IPS-18a (cell line): Measurements from ENCODE around the gene TMEM132C.

ENCODE experiments used
- H3K27ac ChIP-seq: one replicate; pipeline ENCODE4 v1.5.1; 2013; ENCODE audit warnings: low read length
- H3K27me3 ChIP-seq: one replicate; pipeline ENCODE4 v1.6.1; 2013; ENCODE audit warnings: mild to moderate bottlenecking, low read length; ENCODE audit not compliant: control insufficient read depth, insufficient read depth
- H3K36me3 ChIP-seq: one replicate; pipeline ENCODE4 v1.6.1; 2013; ENCODE audit warnings: low read depth, low read length; ENCODE audit not compliant: control insufficient read depth
- H3K4me1 ChIP-seq: one replicate; pipeline ENCODE4 v1.6.1; 2013; ENCODE audit warnings: low read depth, low read length; ENCODE audit not compliant: control insufficient read depth
- H3K4me3 ChIP-seq: one replicate; pipeline ENCODE4 v1.5.1; 2013; ENCODE audit warnings: low read length
- H3K9ac ChIP-seq: one replicate; pipeline ENCODE4 v1.6.1; 2013; ENCODE audit warnings: mild to moderate bottlenecking, low read length, moderate library complexity
- H3K9me3 ChIP-seq: one replicate; pipeline ENCODE4 v1.6.1; 2013; ENCODE audit warnings: low read depth, low read length; ENCODE audit not compliant: control insufficient read depth

The TMEM132C gene

DNA sequence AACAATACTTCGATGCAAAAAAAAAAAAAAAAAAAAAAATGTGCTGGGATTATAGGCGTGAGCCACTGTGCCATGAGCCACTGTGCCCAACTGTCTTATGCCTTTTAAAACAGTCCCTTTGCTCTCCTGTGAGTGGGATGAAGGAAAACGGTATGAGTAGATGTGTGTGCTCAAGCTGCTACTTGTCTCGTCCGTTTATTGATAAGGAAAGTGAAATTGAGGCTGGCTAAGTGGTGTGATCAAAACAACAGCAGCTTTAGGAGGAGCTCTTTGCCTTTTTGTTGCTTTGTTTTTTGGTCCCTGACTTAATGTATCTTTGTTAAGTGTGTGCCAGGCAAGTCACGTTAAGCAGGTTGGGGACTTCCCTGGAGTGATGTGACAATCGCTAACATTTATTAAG lies 275.9 kb downstream of the TMEM132C start:
- Histone ChIP-seq H3K9me3 (peaks cover 8% of the 10 kb centered on the region), H3K27ac (no peak overlapping the region), H3K4me1 (no peaks in the 10 kb centered on the region), H3K27me3 (no peaks in the 10 kb centered on the region), H3K36me3 (no peaks in the 10 kb centered on the region), H3K4me3 (no peak overlapping the region), H3K9ac (no peak overlapping the region)

DNA sequence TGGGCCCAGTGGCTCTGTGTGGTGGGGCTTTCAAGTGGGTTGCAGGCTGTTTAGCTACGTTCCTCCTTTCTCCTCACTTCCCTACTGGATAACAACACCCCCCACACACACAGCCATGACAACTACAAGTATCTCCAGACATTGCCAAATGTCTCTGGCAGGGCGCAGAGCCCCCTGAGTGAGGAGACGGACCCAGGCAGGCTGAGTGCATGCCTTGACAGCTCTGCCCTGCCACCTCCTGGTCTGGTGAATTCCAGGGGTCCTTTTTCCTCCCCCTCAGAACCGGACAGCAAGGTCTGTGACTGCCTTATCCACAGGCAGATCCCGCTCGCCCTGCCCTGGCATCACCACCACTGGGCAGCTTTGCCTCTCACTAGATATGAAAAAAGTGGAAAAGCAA lies 276.5 kb downstream of the TMEM132C start:
- no peak overlapping the region for H3K27ac ChIP-seq
- peaks cover 10% of the 10 kb centered on the region for H3K9me3 ChIP-seq
- no peaks in the 10 kb centered on the region for H3K27me3 ChIP-seq
- no peak overlapping the region for H3K9ac ChIP-seq
- H3K4me1 ChIP-seq: no peaks in the 10 kb centered on the region
- H3K36me3 ChIP-seq: no peaks in the 10 kb centered on the region
- no peak overlapping the region for H3K4me3 ChIP-seq

DNA sequence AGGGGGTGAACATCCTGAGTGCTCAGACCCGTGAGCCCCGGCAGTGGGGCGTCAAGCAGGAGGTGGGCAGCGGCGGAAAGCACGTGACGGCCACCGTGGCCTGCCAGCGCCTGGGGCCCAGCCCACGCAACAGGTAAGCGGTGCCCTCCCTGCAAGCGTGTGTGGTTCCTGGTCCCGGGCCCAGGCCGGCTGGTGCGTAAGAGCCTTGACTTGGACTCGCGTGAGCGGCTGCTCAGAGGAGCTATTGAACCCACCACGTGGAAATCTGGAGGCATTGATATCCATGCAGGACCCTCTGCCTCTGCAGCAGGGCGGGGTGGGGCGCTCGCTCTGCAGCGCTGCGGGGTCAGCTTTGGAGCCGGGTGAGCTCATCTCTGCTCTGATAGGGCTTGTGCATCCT lies 277.0 kb downstream of the TMEM132C start:
- Histone ChIP-seq H3K9me3 (peaks cover 10% of the 10 kb centered on the region), H3K27ac (no peak overlapping the region), H3K4me1 (no peaks in the 10 kb centered on the region), H3K27me3 (no peaks in the 10 kb centered on the region), H3K36me3 (no peaks in the 10 kb centered on the region), H3K4me3 (no peak overlapping the region), H3K9ac (no peak overlapping the region)

DNA sequence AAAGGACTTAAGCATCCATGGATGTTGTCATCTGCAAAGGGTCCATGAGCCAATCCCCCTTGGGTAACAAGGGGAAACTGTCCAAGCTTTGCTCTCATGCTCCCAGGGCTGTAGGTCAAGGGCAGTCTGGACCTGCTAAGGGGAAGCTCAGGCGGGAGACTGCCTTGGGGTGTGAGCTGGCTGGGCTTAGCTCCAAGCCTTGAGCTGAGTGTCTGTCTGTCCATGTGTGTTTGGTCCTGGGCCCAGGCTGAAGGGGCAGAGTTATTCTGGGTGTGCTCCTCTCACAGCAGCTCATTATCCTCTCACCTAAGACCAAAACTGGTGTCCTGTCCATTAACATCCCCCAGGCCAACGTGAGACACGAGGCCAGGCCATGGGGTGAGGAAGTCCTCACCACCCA lies 282.0 kb downstream of the TMEM132C start:
- H3K9ac ChIP-seq: no peak overlapping the region
- peaks cover 11% of the 10 kb centered on the region for H3K4me1 ChIP-seq
- no peaks in the 10 kb centered on the region for H3K36me3 ChIP-seq
- H3K27me3 ChIP-seq: peaks cover 35% of the 10 kb centered on the region
- no peak overlapping the region for H3K4me3 ChIP-seq
- no peak overlapping the region for H3K27ac ChIP-seq
- H3K9me3 ChIP-seq: peaks cover 16% of the 10 kb centered on the region

DNA sequence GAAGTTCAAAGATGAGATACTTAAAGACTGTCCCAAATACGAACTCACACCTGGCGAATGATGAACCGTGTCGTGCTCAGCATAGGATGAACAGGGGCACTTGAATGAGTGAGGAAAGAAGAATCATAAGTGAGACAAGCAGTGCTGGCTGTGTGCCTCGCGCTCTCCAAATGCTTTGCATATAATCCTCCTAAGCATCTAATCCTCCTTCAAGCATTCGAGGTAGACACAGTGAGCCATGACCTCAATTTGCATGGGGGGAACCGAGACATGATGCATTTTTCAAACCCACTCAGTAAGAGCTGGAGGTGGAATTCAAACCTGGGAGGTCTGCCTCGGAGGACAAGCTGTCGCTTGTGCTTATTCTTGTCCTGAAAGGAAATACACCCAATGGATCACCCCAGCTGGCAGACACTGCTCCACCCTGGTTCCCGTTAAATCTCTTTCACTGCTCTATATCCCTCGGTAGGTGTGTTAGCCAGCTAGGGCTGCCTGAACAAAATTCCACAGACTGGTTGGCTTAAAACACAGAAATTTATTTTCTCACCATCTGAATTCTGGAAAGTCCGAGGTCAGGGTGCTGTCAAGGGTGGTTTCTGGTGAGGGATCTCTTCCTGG lies 282.7 kb downstream of the TMEM132C start:
- Histone ChIP-seq H3K9ac (no peak overlapping the region), H3K27ac (no peak overlapping the region), H3K4me1 (peaks cover 11% of the 10 kb centered on the region), H3K36me3 (no peaks in the 10 kb centered on the region), H3K9me3 (peaks cover 13% of the 10 kb centered on the region), H3K27me3 (peaks cover 38% of the 10 kb centered on the region), H3K4me3 (no peak overlapping the region)

DNA sequence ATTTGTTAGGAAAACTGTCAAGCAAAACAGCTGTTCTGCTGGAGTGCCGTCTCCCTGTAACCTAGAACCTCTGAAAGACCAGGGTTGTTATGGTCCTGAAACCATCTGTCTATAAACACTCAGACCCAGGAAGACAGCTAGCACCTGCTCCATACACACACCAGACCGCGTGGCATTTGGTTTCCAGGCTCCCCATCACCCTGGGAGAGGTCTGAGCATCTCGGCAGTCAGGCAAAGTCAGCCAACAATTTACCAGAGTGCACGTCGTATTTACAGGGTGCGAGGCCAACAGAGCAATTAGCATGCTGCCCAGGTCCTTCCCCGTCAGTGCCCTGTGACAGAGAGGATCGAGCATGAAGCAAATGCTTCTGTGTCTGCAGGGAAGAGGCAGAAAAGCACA lies 284.3 kb downstream of the TMEM132C start:
- H3K4me1 ChIP-seq: peaks cover 11% of the 10 kb centered on the region
- no peak overlapping the region for H3K27ac ChIP-seq
- no peak overlapping the region for H3K9ac ChIP-seq
- peaks cover 38% of the 10 kb centered on the region for H3K27me3 ChIP-seq
- H3K4me3 ChIP-seq: peak overlapping the region; percentile 6
- peaks cover 13% of the 10 kb centered on the region for H3K9me3 ChIP-seq
- H3K36me3 ChIP-seq: no peaks in the 10 kb centered on the region

DNA sequence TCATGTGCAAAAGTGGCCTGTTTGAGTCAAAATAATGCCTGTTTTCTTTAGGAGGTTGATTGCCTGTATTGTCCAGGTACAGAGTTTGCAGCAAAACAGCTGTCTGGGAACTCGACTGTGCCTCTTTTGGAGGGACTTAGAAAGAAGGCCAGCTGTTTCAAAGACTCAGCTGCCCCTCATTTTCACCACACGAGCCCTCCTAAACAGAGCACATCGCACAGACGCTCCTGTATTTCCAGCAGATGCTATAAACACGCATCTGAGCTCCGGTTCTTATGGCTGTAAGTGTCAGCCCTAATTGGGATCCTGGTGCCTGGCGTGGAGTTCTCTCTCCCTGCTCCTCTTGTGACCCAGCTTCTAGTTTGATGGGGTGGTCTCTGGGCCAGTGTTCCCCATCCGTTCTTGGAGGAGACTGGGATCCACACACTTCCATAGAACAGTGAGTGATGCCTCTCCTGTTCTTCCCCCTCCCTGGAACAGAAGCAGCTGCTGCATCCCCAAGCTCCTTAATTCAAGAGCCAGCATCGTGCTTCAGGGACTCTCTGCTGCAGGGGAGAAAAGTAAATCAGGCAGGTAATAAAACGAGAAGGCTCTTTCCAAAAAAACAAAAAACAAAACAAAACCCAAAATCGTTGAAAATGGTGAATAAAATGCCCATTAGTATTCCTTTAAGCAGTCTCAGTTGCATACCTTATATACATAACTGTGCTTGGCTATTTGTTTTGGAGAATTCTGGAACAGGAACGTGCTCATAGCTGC lies 287.8 kb downstream of the TMEM132C start:
- Histone ChIP-seq H3K9me3 (peaks cover 5% of the 10 kb centered on the region), H3K27me3 (peaks cover 32% of the 10 kb centered on the region), H3K36me3 (no peaks in the 10 kb centered on the region), H3K4me3 (no peak overlapping the region), H3K9ac (no peak overlapping the region), H3K27ac (no peak overlapping the region), H3K4me1 (peaks cover 11% of the 10 kb centered on the region)

DNA sequence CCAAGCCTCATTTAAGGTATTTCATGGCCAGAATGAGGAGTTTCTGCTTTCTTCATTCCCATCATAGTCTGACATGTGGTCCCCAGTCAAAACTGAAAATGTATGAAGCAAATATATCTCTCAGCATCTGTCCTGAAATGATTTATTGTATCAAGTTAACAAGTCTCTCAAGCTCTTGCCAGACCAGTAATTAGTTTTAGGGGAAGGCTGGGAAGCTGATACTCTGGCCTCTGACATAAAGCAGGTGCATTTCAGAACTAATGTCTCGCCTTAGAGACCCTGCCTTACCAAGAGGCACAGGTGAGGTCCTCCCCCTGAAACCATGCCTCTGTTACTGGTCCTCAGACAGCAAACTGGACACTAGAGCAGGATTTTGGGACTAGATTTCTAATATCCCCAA lies 290.3 kb downstream of the TMEM132C start:
- Histone ChIP-seq H3K4me1 (no peaks in the 10 kb centered on the region), H3K9ac (no peak overlapping the region), H3K27ac (no peak overlapping the region), H3K36me3 (no peaks in the 10 kb centered on the region), H3K27me3 (peaks cover 8% of the 10 kb centered on the region), H3K9me3 (peaks cover 7% of the 10 kb centered on the region), H3K4me3 (no peak overlapping the region)

DNA sequence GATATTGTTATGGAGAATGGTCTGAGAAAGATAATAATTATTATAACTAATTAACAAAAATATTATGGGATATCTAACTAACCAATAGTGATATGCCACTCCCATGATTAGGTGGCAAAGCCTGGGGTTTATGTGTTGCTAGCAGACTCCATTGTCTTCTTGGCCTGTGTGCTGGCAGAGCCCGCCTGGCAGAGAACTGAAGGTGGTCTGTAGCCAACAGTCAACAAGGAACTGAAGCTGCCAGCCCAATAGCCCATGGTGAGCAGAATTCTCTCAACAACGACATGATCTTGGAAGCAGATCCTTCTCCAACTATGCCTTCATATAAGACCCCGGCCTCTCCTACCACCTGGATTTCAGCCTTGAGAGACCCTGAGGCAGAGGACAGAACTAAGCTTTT lies 298.0 kb downstream of the TMEM132C start:
- Histone ChIP-seq H3K4me3 (no peak overlapping the region), H3K9me3 (peaks cover 39% of the 10 kb centered on the region)

DNA sequence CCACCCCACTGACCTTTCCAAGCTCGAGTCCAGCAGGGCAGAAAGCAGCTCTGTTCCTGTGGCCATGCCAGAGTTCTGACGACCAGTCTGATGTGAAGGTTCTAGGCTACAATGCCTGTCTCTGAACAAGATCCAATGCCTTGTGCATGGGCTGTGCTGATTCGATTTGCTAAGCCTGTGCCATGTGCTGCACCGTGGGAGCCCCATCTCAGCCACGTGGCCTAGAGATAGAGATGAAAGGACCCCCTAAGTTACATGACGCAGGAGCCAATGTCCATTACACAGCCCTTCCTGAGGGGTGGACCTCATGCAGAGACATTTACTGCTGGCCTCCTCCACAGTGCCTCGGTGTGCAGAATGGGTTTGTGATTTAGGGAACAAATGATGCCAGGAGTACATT lies 300.8 kb downstream of the TMEM132C start:
- H3K27me3 ChIP-seq: no peaks in the 10 kb centered on the region
- H3K4me1 ChIP-seq: no peaks in the 10 kb centered on the region
- H3K9ac ChIP-seq: no peak overlapping the region
- no peak overlapping the region for H3K4me3 ChIP-seq
- H3K36me3 ChIP-seq: no peaks in the 10 kb centered on the region
- peaks cover 37% of the 10 kb centered on the region for H3K9me3 ChIP-seq
- H3K27ac ChIP-seq: no peak overlapping the region

More for the DNA sequence above, 298.0 kb downstream of the TMEM132C start:
- no peaks in the 10 kb centered on the region for H3K36me3 ChIP-seq
- no peaks in the 10 kb centered on the region for H3K4me1 ChIP-seq
- no peak overlapping the region for H3K27ac ChIP-seq
- H3K27me3 ChIP-seq: no peaks in the 10 kb centered on the region
- H3K9ac ChIP-seq: no peak overlapping the region

DNA sequence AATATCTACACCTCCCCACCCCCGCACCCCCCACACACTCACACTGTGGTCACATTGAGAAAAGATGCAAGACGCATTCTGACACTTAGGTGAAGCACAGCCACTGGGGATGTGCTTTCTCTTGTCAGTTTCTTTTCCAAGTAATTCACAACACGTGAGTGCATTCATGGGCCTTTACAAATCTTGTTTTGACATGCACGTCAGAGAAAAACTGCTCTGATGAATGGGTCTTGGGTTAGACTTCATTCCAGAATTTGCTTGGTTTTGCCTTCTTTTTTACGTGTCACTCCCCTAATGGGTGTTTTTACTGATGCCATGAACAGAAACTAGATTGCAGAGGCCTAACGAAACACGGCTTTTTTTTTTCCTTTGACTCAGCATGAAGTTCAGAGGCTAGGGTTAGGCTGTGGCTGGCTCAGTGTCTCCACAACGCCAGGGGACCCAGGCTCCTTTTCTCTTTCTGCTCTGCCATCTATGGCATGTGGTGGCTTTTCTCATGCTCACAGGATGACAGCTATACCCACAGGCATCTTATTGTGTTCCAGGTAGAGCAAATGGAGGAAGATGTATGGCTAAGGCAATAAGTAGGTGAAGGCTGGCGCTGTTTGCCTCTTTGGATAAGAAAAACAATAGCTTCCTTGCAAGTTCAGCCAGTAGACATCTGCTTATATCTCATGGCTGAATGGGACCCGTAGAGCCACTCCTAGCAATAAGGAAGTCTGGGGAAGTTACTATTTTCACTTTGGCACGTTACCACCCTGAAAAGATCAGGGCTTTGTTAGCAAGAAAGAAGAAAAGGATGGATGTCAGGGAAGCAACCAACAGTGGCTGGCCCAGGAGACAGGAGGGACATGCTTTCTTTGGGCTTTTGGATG lies 303.5 kb downstream of the TMEM132C start:
- no peaks in the 10 kb centered on the region for H3K36me3 ChIP-seq
- no peak overlapping the region for H3K9ac ChIP-seq
- no peak overlapping the region for H3K4me3 ChIP-seq
- H3K9me3 ChIP-seq: peaks cover 24% of the 10 kb centered on the region
- no peaks in the 10 kb centered on the region for H3K4me1 ChIP-seq
- H3K27ac ChIP-seq: no peak overlapping the region
- H3K27me3 ChIP-seq: no peaks in the 10 kb centered on the region
